HL-60/S4 treated with phorbol 12-myristate 13-acetate at 8.2 ng/mL for 4 days and 3 days (cell line): ENCODE results near the gene HHIP.

Source experiments
- in situ Hi-C: fragments of 300-500 bp; cut with MboI; formaldehyde crosslinking; loops from 2 replicates; pipeline ENCODE4 v1.15.0; 2022; ENCODE audit warnings: low sequenced_read_pairs

HHIP gene

GRCh38 chr4:144703494-144703893 is 57.5 kb downstream of the HHIP start:
- in situ Hi-C loops, result no loop called here

- in situ Hi-C loops, result no loop called here
Measured at GRCh38 chr4:144705601-144706590, 59.9 kb downstream of the HHIP start.

- in situ Hi-C loops, result no loop called here
Measured at GRCh38 chr4:144709159-144709558, 63.2 kb downstream of the HHIP start.

GRCh38 chr4:144709793-144710525 is 64.0 kb downstream of the HHIP start:
- in situ Hi-C loops, result no loop called here

GRCh38 chr4:144710526-144710912 is 64.6 kb downstream of the HHIP start:
- in situ Hi-C loops, result no loop called here

- in situ Hi-C loops, result no loop called here
Measured at GRCh38 chr4:144711700-144712456, 65.9 kb downstream of the HHIP start.

- in situ Hi-C loops, result no loop called here
Measured at GRCh38 chr4:144712775-144713174, 66.8 kb downstream of the HHIP start.

GRCh38 chr4:144714166-144714565 is 68.2 kb downstream of the HHIP start:
- in situ Hi-C loops, result no loop called here

GRCh38 chr4:144715230-144715629 is 69.3 kb downstream of the HHIP start:
- in situ Hi-C loops, result no loop called here

- in situ Hi-C loops, result no loop called here
Measured at GRCh38 chr4:144716778-144717177, 70.8 kb downstream of the HHIP start.

- in situ Hi-C loops, result no loop called here
Measured at GRCh38 chr4:144718958-144719512, 73.1 kb downstream of the HHIP start.

- in situ Hi-C loops, result no loop called here
Measured at GRCh38 chr4:144720491-144720890, 74.5 kb downstream of the HHIP start.

GRCh38 chr4:144721994-144722393 is 76.0 kb downstream of the HHIP start:
- in situ Hi-C loops, result no loop called here

GRCh38 chr4:144723471-144723870 is 77.5 kb downstream of the HHIP start:
- in situ Hi-C loops, result no loop called here

GRCh38 chr4:144729175-144729574 is 83.2 kb downstream of the HHIP start:
- in situ Hi-C loops, result no loop called here

- in situ Hi-C loops, result no loop called here
Measured at GRCh38 chr4:144732584-144733428, 86.8 kb downstream of the HHIP start.

GRCh38 chr4:144733566-144733965 is 87.6 kb downstream of the HHIP start:
- in situ Hi-C loops, result no loop called here

GRCh38 chr4:144734522-144734921 is 88.6 kb downstream of the HHIP start:
- in situ Hi-C loops, result no loop called here

GRCh38 chr4:144738649-144739048 is 92.7 kb downstream of the HHIP start:
- in situ Hi-C loops, result no loop called here

GRCh38 chr4:144739511-144740033 is 93.6 kb downstream of the HHIP start:
- in situ Hi-C loops, result no loop called here
